Suprapubic skin (tissue), 4 donors: Measurements from ENCODE around the gene VILL.

Experiments
- CTCF ChIP-seq, 2 donors: fragments of 200-600 bp in 1 of 2; fragments of 450-650 bp in 1 of 2; sonication (generic) in 1 of 2; IDR thresholded peaks; one replicate each; pipeline ENCODE4 v1.5.1; 2016 to 2019; ENCODE audit warnings: antibody characterized with exemption in 2 of 2, mild to moderate bottlenecking in 1 of 2, moderate library complexity in 1 of 2
- POLR2A ChIP-seq, 2 donors: fragments of 450-650 bp; IDR thresholded peaks; one replicate each; pipeline ENCODE4 v1.6.1; 2017; ENCODE audit warnings: antibody characterized with exemption in 2 of 2, mild to moderate bottlenecking in 2 of 2, moderate library complexity in 2 of 2
- POLR2AphosphoS5 ChIP-seq, 3 donors: sonication (generic); formaldehyde crosslinking; IDR thresholded peaks; one replicate each; pipeline ENCODE4 v1.6.1; 2017; ENCODE audit warnings: antibody characterized with exemption in 3 of 3

- TF ChIP-seq CTCF (IDR thresholded peaks at IDR 0.05) (no peak), POLR2A (IDR thresholded peaks at IDR 0.05) (no peak), POLR2AphosphoS5 (IDR thresholded peaks at IDR 0.05) (no peak)
Observed at GRCh38 chr3:38026856-38027255, 36.3 kb downstream of the VILL start.
